HUDEP-2 (cell line): ENCODE measurements around the gene CFAP65.
A peak's percentile ranks its signal among the peaks of the same experiment; 100 is the strongest.

Source experiments
- DNase-seq, 76 experiments: peaks; one replicate each; lab custom pipeline; 2025; ENCODE audit not compliant: unreplicated experiment in 76 of 76; lab: John Stamatoyannopoulos, UW

Gene CFAP65

GRCh38 chr2:219041252-219041651 lies at the start of gene CFAP65:
Gene CFAP65, minus strand, starts transcription at chr2:219041516. Its CDS starts 2,468 bp downstream, at chr2:219039048.
- DNase-seq: peak in 11 of 76 experiments; percentile 6 to 27 (median 7)

- no peak for DNase-seq
These were observed 49.4 kb upstream of the CFAP65 start for GRCh38 chr2:219090436-219091299.

- no peak for DNase-seq
These were observed 48.0 kb upstream of the CFAP65 start for GRCh38 chr2:219089330-219089729.

- no peak for DNase-seq
These were observed 46.5 kb upstream of the CFAP65 start for GRCh38 chr2:219087848-219088247.

GRCh38 chr2:219087361-219087760 lies 46.0 kb upstream of the CFAP65 start:
- no peak for DNase-seq

GRCh38 chr2:219086196-219086595 lies 44.9 kb upstream of the CFAP65 start:
- no peak for DNase-seq

- no peak for DNase-seq
These were observed 43.5 kb upstream of the CFAP65 start for GRCh38 chr2:219084791-219085190.

- DNase-seq: peak in 1 of 76 experiments; percentile 17
These were observed 41.1 kb upstream of the CFAP65 start for GRCh38 chr2:219082332-219082958.

GRCh38 chr2:219081701-219082331 lies 40.5 kb upstream of the CFAP65 start:
- no peak for DNase-seq

GRCh38 chr2:219081096-219081495 lies 39.8 kb upstream of the CFAP65 start:
- DNase-seq: no peak

GRCh38 chr2:219079417-219079816 lies 38.1 kb upstream of the CFAP65 start:
- no peak for DNase-seq

GRCh38 chr2:219078951-219079350 lies 37.6 kb upstream of the CFAP65 start:
- DNase-seq: no peak

- DNase-seq: no peak
These were observed 36.8 kb upstream of the CFAP65 start for GRCh38 chr2:219078126-219078525.

- no peak for DNase-seq
These were observed 34.9 kb upstream of the CFAP65 start for GRCh38 chr2:219076253-219076652.

- DNase-seq: peak in 30 of 76 experiments; percentile 3 to 64 (median 24)
These were observed 32.3 kb upstream of the CFAP65 start for GRCh38 chr2:219073413-219074129.

- DNase-seq: no peak
These were observed 31.5 kb upstream of the CFAP65 start for GRCh38 chr2:219072741-219073250.

- DNase-seq: no peak
These were observed 30.0 kb upstream of the CFAP65 start for GRCh38 chr2:219071131-219071816.

GRCh38 chr2:219065484-219065883 lies 24.2 kb upstream of the CFAP65 start:
- DNase-seq: no peak

- no peak for DNase-seq
These were observed 20.8 kb upstream of the CFAP65 start for GRCh38 chr2:219062081-219062480.
